Neural cell (in vitro differentiated cells): Measurements from ENCODE around the gene YBX2.

Experiments
- MXI1 ChIP-seq: fragments of 450-650 bp; conservative IDR thresholded peaks from 2 replicates; pipeline ENCODE4 v1.6.1; 2014; ENCODE audit warnings: antibody characterized with exemption, mild to moderate bottlenecking; ENCODE audit not compliant: poor library complexity, severe bottlenecking
- TF ChIP-seq, protein P1 (sequence below): fragments of 450-650 bp; IDR thresholded peaks from 2 replicates; pipeline ENCODE4 v1.5.1; 2014; ENCODE audit warnings: antibody characterized with exemption, mild to moderate bottlenecking, moderate library complexity; ENCODE audit not compliant: poor library complexity, severe bottlenecking

DNA sequence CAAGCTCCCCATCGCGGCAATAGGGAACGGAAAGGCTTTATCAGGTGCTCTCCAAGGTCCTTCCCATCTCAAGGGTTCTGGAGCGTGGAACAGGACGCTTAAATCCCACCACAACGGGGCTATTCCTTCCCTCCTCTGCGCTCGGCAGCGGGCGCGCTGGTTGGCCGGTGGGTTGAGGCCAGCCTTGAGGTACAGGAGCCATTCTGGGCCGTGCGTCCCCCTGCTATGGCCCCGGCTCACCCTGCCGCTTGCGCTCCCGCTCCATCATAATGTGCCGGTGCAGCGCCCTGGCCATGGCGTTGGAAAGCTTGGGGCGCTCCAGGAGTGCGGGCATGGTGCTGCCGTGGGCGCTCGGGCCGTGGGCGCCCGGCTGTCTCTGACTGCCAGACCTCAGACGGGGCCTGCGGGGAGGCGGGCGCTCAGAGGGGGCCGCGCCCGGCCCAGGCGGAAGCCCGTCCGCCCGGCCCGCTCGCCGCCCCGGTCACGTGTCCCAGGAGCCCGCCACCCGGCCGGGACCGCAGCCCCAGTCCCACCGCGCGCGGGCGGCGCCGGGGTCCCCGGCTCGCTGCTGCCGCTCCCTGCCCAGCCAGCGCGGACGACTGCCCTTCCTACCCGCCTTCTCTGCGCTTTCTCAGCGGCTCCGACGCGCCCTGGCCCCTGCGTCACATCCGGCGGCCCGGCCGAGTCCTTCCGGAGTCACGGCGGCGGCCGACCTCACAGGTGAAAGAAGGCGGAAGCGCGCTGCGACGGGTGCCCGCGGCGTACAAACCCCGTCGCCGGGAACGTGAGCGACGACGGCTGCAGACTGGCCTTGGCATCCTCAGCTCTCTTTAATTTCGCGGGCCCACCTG is 20.5 kb upstream of the YBX2 start, which contains the start of gene GPS2:
- TF ChIP-seq, protein P1, sequence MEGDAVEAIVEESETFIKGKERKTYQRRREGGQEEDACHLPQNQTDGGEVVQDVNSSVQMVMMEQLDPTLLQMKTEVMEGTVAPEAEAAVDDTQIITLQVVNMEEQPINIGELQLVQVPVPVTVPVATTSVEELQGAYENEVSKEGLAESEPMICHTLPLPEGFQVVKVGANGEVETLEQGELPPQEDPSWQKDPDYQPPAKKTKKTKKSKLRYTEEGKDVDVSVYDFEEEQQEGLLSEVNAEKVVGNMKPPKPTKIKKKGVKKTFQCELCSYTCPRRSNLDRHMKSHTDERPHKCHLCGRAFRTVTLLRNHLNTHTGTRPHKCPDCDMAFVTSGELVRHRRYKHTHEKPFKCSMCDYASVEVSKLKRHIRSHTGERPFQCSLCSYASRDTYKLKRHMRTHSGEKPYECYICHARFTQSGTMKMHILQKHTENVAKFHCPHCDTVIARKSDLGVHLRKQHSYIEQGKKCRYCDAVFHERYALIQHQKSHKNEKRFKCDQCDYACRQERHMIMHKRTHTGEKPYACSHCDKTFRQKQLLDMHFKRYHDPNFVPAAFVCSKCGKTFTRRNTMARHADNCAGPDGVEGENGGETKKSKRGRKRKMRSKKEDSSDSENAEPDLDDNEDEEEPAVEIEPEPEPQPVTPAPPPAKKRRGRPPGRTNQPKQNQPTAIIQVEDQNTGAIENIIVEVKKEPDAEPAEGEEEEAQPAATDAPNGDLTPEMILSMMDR: no peak
- peak; percentile 86 for TF ChIP-seq MXI1
